ENCODE measurements around the gene PCDH15. TPM values are rescaled to one million over a fixed set of nuclear protein-coding genes. Genes with fewer than 3 reads are reported as not detected.
"Not testable (repeated sequence)": the region's sequence is repeated elsewhere in the genome, so short reads cannot be mapped to it uniquely, and the experiment has no call there.

The PCDH15 gene
- total RNA-seq, 2 experiments from 2014 or later, result not detected

DNA sequence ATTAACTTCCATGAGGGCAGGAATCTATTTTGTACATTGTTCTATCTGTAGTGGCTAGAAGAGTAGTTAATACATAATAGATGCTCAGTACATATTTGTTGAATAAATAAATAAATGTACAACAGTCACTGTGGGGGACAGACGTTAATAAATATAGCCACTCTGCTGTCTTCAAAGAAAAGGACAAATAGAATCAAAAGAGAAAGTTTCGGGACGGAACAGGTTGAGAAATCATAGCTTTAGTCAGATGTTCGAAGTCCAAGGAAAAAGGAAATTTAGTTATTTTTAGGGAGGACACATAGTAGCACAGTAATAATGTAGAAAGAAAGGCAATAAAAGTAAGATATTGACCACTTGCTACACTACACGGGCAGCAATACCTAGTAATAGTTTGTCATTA lies 861.4 kb downstream of the PCDH15 start:
- intact Hi-C loops (cut with DNase I, micrococcal nuclease), result no loop called here
- Mint-ChIP-seq H3K9me3 (ENCODE audit: low read depth) (no peaks in the 10 kb centered on the region), H3K36me3 (ENCODE audit: low read depth) (no peaks in the 10 kb centered on the region), H3K4me3 (no peak overlapping the region), H3K27ac (no peak overlapping the region), H3K27me3 (no peaks in the 10 kb centered on the region), H3K4me1 (no peaks in the 10 kb centered on the region)
- ChIA-PET CTCF (no interaction called here), POLR2A (no interaction called here)
- DNase-seq (no peak), ATAC-seq (no peak)

DNA sequence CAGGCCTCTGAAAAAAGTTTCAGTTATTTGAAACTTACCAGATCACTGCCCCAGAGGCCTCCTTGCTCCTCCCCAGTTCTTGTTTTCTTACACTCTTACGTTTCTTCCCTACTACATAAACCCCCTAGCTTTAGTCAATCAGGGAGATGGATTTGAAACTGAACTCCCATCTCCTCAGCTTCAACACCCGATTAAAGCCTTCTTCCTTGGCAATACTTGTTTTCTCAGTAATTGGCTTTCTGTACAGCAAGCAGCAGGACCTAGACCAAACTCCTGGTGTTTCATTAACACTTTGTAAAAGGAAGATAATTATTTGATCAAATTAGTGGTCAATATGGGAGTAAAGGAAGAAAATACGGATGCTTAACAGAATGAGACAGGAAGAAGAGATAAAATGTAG lies 870.4 kb downstream of the PCDH15 start:
- ATAC-seq (no peak), DNase-seq (no peak)
- CTCF ChIA-PET, result no interaction called here
- POLR2A ChIA-PET, result no interaction called here
- Mint-ChIP-seq H3K27me3 (no peaks in the 10 kb centered on the region), H3K4me3 (no peak overlapping the region), H3K4me1 (no peaks in the 10 kb centered on the region), H3K27ac (no peak overlapping the region), H3K36me3 (ENCODE audit: low read depth) (no peaks in the 10 kb centered on the region), H3K9me3 (ENCODE audit: low read depth) (peaks cover 5% of the 10 kb centered on the region)
- intact Hi-C loops (cut with DNase I, micrococcal nuclease), result no loop called here

GRCh38 chr10:53924051-53924700 lies 876.9 kb downstream of the PCDH15 start:
- POLR2A ChIA-PET; H3K27me3 Mint-ChIP-seq; ATAC-seq; DNase-seq; H3K27ac Mint-ChIP-seq; H3K36me3 Mint-ChIP-seq (ENCODE audit: low read depth); H3K4me1 Mint-ChIP-seq; CTCF ChIA-PET; intact Hi-C loops (cut with DNase I, micrococcal nuclease); H3K4me3 Mint-ChIP-seq: not testable (repeated sequence)
- peaks cover 16% of the 10 kb centered on the region for H3K9me3 Mint-ChIP-seq (ENCODE audit: low read depth)

DNA sequence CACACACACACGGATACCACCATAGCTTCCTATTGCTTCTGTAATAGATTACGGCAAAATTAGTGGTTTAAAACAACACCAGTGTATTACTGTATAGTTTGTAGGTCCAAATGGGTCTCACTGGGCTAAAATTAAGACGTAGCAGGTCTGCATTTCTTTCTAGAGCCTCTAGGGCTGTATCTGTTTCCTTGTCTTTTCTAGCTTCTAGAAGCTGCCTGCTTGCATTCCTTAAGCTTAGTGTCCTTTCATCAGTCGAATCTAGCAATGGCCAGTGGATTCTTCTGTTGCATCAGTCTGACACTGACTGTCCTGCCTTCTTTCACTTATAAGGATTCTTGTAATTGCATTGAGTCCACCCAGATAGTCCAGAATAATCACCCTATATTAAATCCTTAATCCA lies 882.3 kb downstream of the PCDH15 start:
- Mint-ChIP-seq H3K4me1 (no peaks in the 10 kb centered on the region), H3K27me3 (no peaks in the 10 kb centered on the region), H3K36me3 (ENCODE audit: low read depth) (no peaks in the 10 kb centered on the region), H3K27ac (no peak overlapping the region), H3K4me3 (no peak overlapping the region), H3K9me3 (ENCODE audit: low read depth) (peaks cover 4% of the 10 kb centered on the region)
- DNase-seq (no peak), ATAC-seq (no peak)
- POLR2A ChIA-PET, result no interaction called here
- CTCF ChIA-PET, result no interaction called here
- intact Hi-C loops (cut with DNase I, micrococcal nuclease), result no loop called here

- no peak overlapping the region for H3K4me3 Mint-ChIP-seq
- ATAC-seq (no peak), DNase-seq (no peak)
- CTCF ChIA-PET, result no interaction called here
- H3K27ac Mint-ChIP-seq, result no peak overlapping the region
- no peaks in the 10 kb centered on the region for H3K27me3 Mint-ChIP-seq
- peaks cover 13% of the 10 kb centered on the region for H3K9me3 Mint-ChIP-seq (ENCODE audit: low read depth)
- intact Hi-C loops (cut with DNase I, micrococcal nuclease), result no loop called here
- H3K4me1 Mint-ChIP-seq, result no peaks in the 10 kb centered on the region
- POLR2A ChIA-PET, result no interaction called here
- H3K36me3 Mint-ChIP-seq (ENCODE audit: low read depth), result no peaks in the 10 kb centered on the region
Measured at GRCh38 chr10:53909791-53910190, 891.2 kb downstream of the PCDH15 start.

GRCh38 chr10:53904506-53905241 lies 896.4 kb downstream of the PCDH15 start:
- DNase-seq (no peak), ATAC-seq (no peak)
- H3K27ac Mint-ChIP-seq, result no peak overlapping the region
- no peak overlapping the region for H3K4me3 Mint-ChIP-seq
- no peaks in the 10 kb centered on the region for H3K36me3 Mint-ChIP-seq (ENCODE audit: low read depth)
- peaks cover 6% of the 10 kb centered on the region for H3K9me3 Mint-ChIP-seq (ENCODE audit: low read depth)
- H3K27me3 Mint-ChIP-seq, result no peaks in the 10 kb centered on the region
- intact Hi-C loops (cut with DNase I, micrococcal nuclease), result no loop called here
- CTCF ChIA-PET, result no interaction called here
- POLR2A ChIA-PET, result no interaction called here
- no peaks in the 10 kb centered on the region for H3K4me1 Mint-ChIP-seq

DNA sequence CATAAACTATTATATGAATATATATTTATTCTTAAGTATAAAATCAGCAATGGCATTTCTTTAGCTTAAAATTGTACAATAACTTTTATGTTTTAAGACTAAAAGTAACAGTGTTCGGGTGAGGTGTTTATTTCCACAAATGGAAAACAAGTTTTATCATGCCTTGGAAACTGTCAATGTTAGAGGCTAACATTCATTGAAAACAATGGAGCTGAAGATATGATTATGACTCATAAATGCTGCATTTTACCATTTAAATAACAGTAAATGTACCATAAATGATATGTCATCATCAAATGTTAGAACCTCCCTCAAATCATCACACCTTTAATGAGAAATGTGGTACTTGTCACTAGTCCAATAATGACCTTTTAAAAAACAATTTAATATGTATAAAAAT lies 897.3 kb downstream of the PCDH15 start:
- Mint-ChIP-seq H3K4me3 (no peak overlapping the region), H3K27me3 (no peaks in the 10 kb centered on the region), H3K9me3 (ENCODE audit: low read depth) (peaks cover 5% of the 10 kb centered on the region), H3K27ac (no peak overlapping the region), H3K36me3 (ENCODE audit: low read depth) (no peaks in the 10 kb centered on the region), H3K4me1 (no peaks in the 10 kb centered on the region)
- intact Hi-C loops (cut with DNase I, micrococcal nuclease), result no loop called here
- no peak for DNase-seq
- ChIA-PET CTCF (no interaction called here), POLR2A (no interaction called here)
- ATAC-seq, result no peak

- POLR2A ChIA-PET, result no interaction called here
- no peak overlapping the region for H3K27ac Mint-ChIP-seq
- CTCF ChIA-PET, result no interaction called here
- H3K9me3 Mint-ChIP-seq (ENCODE audit: low read depth), result peaks cover 7% of the 10 kb centered on the region
- no peaks in the 10 kb centered on the region for H3K36me3 Mint-ChIP-seq (ENCODE audit: low read depth)
- no peaks in the 10 kb centered on the region for H3K27me3 Mint-ChIP-seq
- no peaks in the 10 kb centered on the region for H3K4me1 Mint-ChIP-seq
- intact Hi-C loops (cut with DNase I, micrococcal nuclease), result no loop called here
- DNase-seq (no peak), ATAC-seq (no peak)
- no peak overlapping the region for H3K4me3 Mint-ChIP-seq
Measured at GRCh38 chr10:53899463-53900160, 901.4 kb downstream of the PCDH15 start.

DNA sequence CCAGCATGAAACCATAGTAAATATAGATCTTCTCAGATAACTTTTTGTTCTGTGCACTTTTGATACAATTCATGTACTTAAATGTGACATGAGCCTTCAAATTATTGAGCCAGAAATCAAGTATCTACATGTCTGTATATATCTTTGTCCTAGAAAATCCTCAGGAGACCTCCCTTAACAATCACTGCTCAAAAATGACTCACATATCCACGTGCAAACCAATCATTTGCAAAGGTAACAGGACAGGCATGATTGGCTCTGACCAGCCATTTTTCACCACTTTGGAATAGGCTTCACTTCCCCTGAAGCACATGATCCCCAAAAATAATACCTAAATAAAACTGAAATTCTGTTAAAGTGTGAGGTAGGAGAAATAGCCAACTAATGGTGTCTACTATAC lies 902.5 kb downstream of the PCDH15 start:
- H3K27ac Mint-ChIP-seq, result no peak overlapping the region
- ATAC-seq, result no peak
- intact Hi-C loops (cut with DNase I, micrococcal nuclease), result no loop called here
- H3K9me3 Mint-ChIP-seq (ENCODE audit: low read depth), result peaks cover 9% of the 10 kb centered on the region
- DNase-seq, result no peak
- H3K4me3 Mint-ChIP-seq, result no peak overlapping the region
- H3K4me1 Mint-ChIP-seq, result no peaks in the 10 kb centered on the region
- POLR2A ChIA-PET, result no interaction called here
- H3K27me3 Mint-ChIP-seq, result no peaks in the 10 kb centered on the region
- no peaks in the 10 kb centered on the region for H3K36me3 Mint-ChIP-seq (ENCODE audit: low read depth)
- CTCF ChIA-PET, result no interaction called here

DNA sequence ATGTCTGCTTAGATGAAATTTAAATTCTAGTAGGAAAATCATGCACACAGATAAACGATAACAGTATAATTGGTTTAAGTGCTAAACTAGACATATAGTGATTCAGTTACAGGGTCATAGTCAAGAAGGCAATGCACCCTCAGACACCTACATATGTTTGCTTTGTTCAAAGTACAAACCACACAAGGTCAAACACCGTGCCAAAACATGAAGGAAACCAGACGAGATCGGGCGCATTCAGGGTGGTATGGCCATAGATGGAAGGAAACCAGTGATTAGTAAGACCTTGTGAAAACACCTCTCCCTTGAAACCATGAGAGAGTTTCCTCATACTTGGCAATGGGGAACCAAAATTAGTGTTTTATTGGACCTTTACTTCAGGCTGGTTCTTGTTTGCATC lies 906.9 kb downstream of the PCDH15 start:
- intact Hi-C loops (cut with DNase I, micrococcal nuclease), result no loop called here
- ChIA-PET POLR2A (no interaction called here), CTCF (no interaction called here)
- no peaks in the 10 kb centered on the region for H3K4me1 Mint-ChIP-seq
- ATAC-seq (no peak), DNase-seq (no peak)
- no peaks in the 10 kb centered on the region for H3K36me3 Mint-ChIP-seq (ENCODE audit: low read depth)
- no peak overlapping the region for H3K27ac Mint-ChIP-seq
- no peaks in the 10 kb centered on the region for H3K27me3 Mint-ChIP-seq
- no peak overlapping the region for H3K4me3 Mint-ChIP-seq
- peaks cover 10% of the 10 kb centered on the region for H3K9me3 Mint-ChIP-seq (ENCODE audit: low read depth)

GRCh38 chr10:53893061-53893460 lies 908.0 kb downstream of the PCDH15 start:
- POLR2A ChIA-PET, result no interaction called here
- ATAC-seq (no peak), DNase-seq (no peak)
- peaks cover 6% of the 10 kb centered on the region for H3K9me3 Mint-ChIP-seq (ENCODE audit: low read depth)
- no peaks in the 10 kb centered on the region for H3K36me3 Mint-ChIP-seq (ENCODE audit: low read depth)
- H3K4me3 Mint-ChIP-seq, result no peak overlapping the region
- intact Hi-C loops (cut with DNase I, micrococcal nuclease), result no loop called here
- H3K4me1 Mint-ChIP-seq, result no peaks in the 10 kb centered on the region
- CTCF ChIA-PET, result no interaction called here
- H3K27ac Mint-ChIP-seq, result no peak overlapping the region
- H3K27me3 Mint-ChIP-seq, result no peaks in the 10 kb centered on the region

All from activated CD4-positive, alpha-beta T cell treated with anti-CD3 and anti-CD28 coated beads for 36 hours (primary cell).